GM18861 (cell line): ENCODE data around the gene AK8.

ENCODE experiments used
- ATAC-seq: cut with Tn5 transposase; IDR thresholded peaks from one replicate; pipeline ENCODE4 v1.9.1; 2021; ENCODE audit not compliant: unreplicated experiment

AK8 gene

GRCh38 chr9:132800038-132800648, 77.9 kb downstream of the AK8 start:
- no peak for ATAC-seq

GRCh38 chr9:132798817-132799790, 79.0 kb downstream of the AK8 start:
- no peak for ATAC-seq

GRCh38 chr9:132797861-132798659, 80.0 kb downstream of the AK8 start:
- no peak for ATAC-seq

- ATAC-seq, result no peak
These were observed 82.4 kb downstream of the AK8 start for GRCh38 chr9:132795511-132796303.

- ATAC-seq, result no peak
These were observed 83.2 kb downstream of the AK8 start for GRCh38 chr9:132794730-132795380.

- no peak for ATAC-seq
These were observed 84.2 kb downstream of the AK8 start for GRCh38 chr9:132793606-132794580.

GRCh38 chr9:132792547-132792946, 85.5 kb downstream of the AK8 start:
- ATAC-seq, result no peak

- no peak for ATAC-seq
These were observed 86.3 kb downstream of the AK8 start for GRCh38 chr9:132791699-132792240.

GRCh38 chr9:132789719-132790118, 88.4 kb downstream of the AK8 start:
- no peak for ATAC-seq

- no peak for ATAC-seq
These were observed 89.7 kb downstream of the AK8 start for GRCh38 chr9:132788378-132788777.

- no peak for ATAC-seq
These were observed 90.3 kb downstream of the AK8 start for GRCh38 chr9:132787748-132788159.

GRCh38 chr9:132784286-132784830, 93.7 kb downstream of the AK8 start:
- no peak for ATAC-seq

- ATAC-seq, result no peak
These were observed 95.1 kb downstream of the AK8 start for GRCh38 chr9:132783006-132783405.

GRCh38 chr9:132782037-132782436, 96.0 kb downstream of the AK8 start:
- ATAC-seq, result no peak

GRCh38 chr9:132780230-132781007, 97.7 kb downstream of the AK8 start:
- no peak for ATAC-seq

- no peak for ATAC-seq
These were observed 101.2 kb downstream of the AK8 start for GRCh38 chr9:132776891-132777290.

- no peak for ATAC-seq
These were observed 101.8 kb downstream of the AK8 start for GRCh38 chr9:132776268-132776667.

GRCh38 chr9:132775720-132776119, 102.4 kb downstream of the AK8 start:
- ATAC-seq, result no peak
